Sigmoid colon (tissue), 4 donors: ENCODE measurements around the gene CD55.

Source experiments
- CTCF ChIP-seq, 4 experiments: fragments of 450-650 bp in 3 of 4; fragments of 200-600 bp in 1 of 4; IDR thresholded peaks; one replicate each; pipeline ENCODE4 v1.5.1; 2016 to 2019; ENCODE audit warnings: antibody characterized with exemption in 4 of 4, mild to moderate bottlenecking in 3 of 4, moderate library complexity in 2 of 4
- EP300 ChIP-seq, 4 donors: sonication (generic); formaldehyde crosslinking; IDR thresholded peaks; one replicate each; pipeline ENCODE4 v1.6.1; 2017; ENCODE audit warnings: antibody characterized with exemption in 4 of 4
- POLR2A ChIP-seq, 2 donors: fragments of 450-650 bp; IDR thresholded peaks; one replicate each; pipeline ENCODE4 v1.6.1; 2016; ENCODE audit warnings: antibody characterized with exemption in 2 of 2, mild to moderate bottlenecking in 2 of 2, moderate library complexity in 2 of 2
- POLR2AphosphoS5 ChIP-seq, 4 donors: sonication (generic); formaldehyde crosslinking; IDR thresholded peaks; one replicate each; pipeline ENCODE4 v1.6.1; 2017; ENCODE audit warnings: antibody characterized with exemption in 4 of 4

DNA sequence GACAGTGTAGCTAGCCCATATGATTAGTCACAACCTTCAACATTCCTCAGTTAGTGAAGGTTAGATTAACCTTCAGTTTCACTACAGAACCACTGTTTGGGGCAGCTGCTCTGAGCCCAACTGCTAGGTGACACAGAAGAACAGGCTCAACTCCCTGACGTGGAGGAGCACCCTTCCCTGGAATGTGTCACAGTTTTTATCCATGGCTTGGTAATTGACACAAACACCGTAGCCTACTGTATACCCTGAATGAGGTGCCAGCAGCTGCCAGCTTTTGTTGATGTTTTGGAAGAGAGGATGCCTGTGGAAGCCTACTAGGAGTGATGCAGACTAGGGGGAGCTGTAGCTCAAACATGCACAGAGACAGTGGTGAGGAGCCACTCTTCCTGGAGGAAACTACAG lies 76.0 kb downstream of the CD55 start:
- TF ChIP-seq POLR2A (IDR thresholded peaks at IDR 0.05) (no peak), CTCF (IDR thresholded peaks at IDR 0.05) (no peak), POLR2AphosphoS5 (IDR thresholded peaks at IDR 0.05) (no peak), EP300 (IDR thresholded peaks at IDR 0.05) (no peak)
